HUDEP-2 (cell line): ENCODE measurements around the gene RLN3.

Experiments used
- DNase-seq, 76 experiments: peaks; one replicate each; lab custom pipeline; 2025; ENCODE audit not compliant: unreplicated experiment in 76 of 76; lab: John Stamatoyannopoulos, UW

The RLN3 gene

GRCh38 chr19:14073261-14073924 is 45.4 kb downstream of the RLN3 start:
- DNase-seq = peak in 69 of 76 experiments; percentile 42 to 89 (median 75)

GRCh38 chr19:14073925-14074838 is 46.2 kb downstream of the RLN3 start:
- peak in 32 of 76 experiments; percentile 28 to 95 (median 57) for DNase-seq

- no peak for DNase-seq
These were observed 50.5 kb downstream of the RLN3 start for GRCh38 chr19:14078411-14078810.
